H1 (cell line): ENCODE results near the gene SIGLEC11. TPM values are rescaled to one million over a fixed set of nuclear protein-coding genes. Genes with fewer than 3 reads are reported as not detected.

ENCODE experiments used
- CTCF ChIA-PET: fragments of 300-600 bp; sonication (Branson Sonifier 250); formaldehyde crosslinking; loops from one replicate; lab custom pipeline; 2021; ENCODE audit not compliant: partially characterized antibody; lab: Charles Lee
- POLR2A ChIA-PET: fragments of 300-600 bp; sonication (Branson Sonifier 250); formaldehyde crosslinking; loops from one replicate; lab custom pipeline; 2021; ENCODE audit warnings: inconsistent platforms; ENCODE audit not compliant: partially characterized antibody; lab: Charles Lee
- DNase-seq, 2 experiments: peaks; one replicate each; pipeline versions ENCODE4 v3.0.0 to v3.0.0-alpha.2; 2010 to 2022; ENCODE audit warnings: low spot score in 2 of 2, low read depth in 1 of 2, mixed read lengths in 1 of 2
- FAIRE-seq: peaks from 2 replicates; lab custom pipeline; 2011; peaks lifted over from hg19 to GRCh38; lab: Jason Lieb, UNC
- H2AFZ ChIP-seq: 2 replicates; pipeline ENCODE4 v1.8.1; 2012; ENCODE audit warnings: low read length, inconsistent platforms
- H2AK5ac ChIP-seq: 2 replicates; pipeline ENCODE4 v1.6.1; 2013; ENCODE audit warnings: low read depth, low read length
- H2BK120ac ChIP-seq: replicated peaks from 2 replicates; pipeline ENCODE3; 2013; ENCODE audit warnings: low read depth, low read length, inconsistent platforms
- H2BK12ac ChIP-seq: 2 replicates; pipeline ENCODE4 v1.6.1; 2013; ENCODE audit warnings: low read depth, low read length
- H2BK15ac ChIP-seq: 2 replicates; pipeline ENCODE4 v1.6.1; 2013; ENCODE audit warnings: low read length
- H2BK20ac ChIP-seq: 2 replicates; pipeline ENCODE4 v1.6.1; 2013; ENCODE audit warnings: low read length
- H2BK5ac ChIP-seq: 2 replicates; pipeline ENCODE4 v1.6.1; 2013; ENCODE audit warnings: low read depth, low read length
- H3K14ac ChIP-seq: 2 replicates; pipeline ENCODE4 v1.6.1; 2013; ENCODE audit warnings: inconsistent platforms; ENCODE audit not compliant: insufficient read length
- H3K18ac ChIP-seq: 2 replicates; pipeline ENCODE4 v1.6.1; 2013; ENCODE audit warnings: low read length; ENCODE audit errors: extremely low read depth
- H3K23ac ChIP-seq: 2 replicates; pipeline ENCODE4 v1.6.1; 2013; ENCODE audit warnings: inconsistent platforms; ENCODE audit not compliant: insufficient read length
- H3K23me2 ChIP-seq: 2 replicates; pipeline ENCODE4 v1.6.1; 2013; ENCODE audit warnings: low read depth, low read length
- H3K27ac ChIP-seq: 2 replicates; pipeline ENCODE4 v1.6.1; 2011; ENCODE audit warnings: low read depth, low read length, inconsistent platforms
- H3K27me3 ChIP-seq, 4 experiments: replicated peaks in 1 of 4; 1 replicate in 1 of 4; 2 replicates in 3 of 4; pipeline versions ENCODE4 v1.6.1 to v1.8.1; 2011 to 2013; ENCODE audit warnings: low read length in 3 of 4, mild to moderate bottlenecking in 3 of 4, inconsistent platforms in 2 of 4, mixed read lengths in 2 of 4, moderate library complexity in 1 of 4; ENCODE audit not compliant: control insufficient read depth in 3 of 4, insufficient read depth in 3 of 4; ENCODE audit errors: extremely low read depth in 1 of 4
- H3K36me3 ChIP-seq, 4 experiments: 2 replicates each; pipeline versions ENCODE4 v1.6.1 to v1.8.1; 2011 to 2013; ENCODE audit warnings: mild to moderate bottlenecking in 4 of 4, low read length in 3 of 4, moderate library complexity in 2 of 4, control low read depth in 1 of 4, inconsistent platforms in 1 of 4; ENCODE audit not compliant: insufficient read depth in 4 of 4, control insufficient read depth in 2 of 4
- H3K4ac ChIP-seq: replicated peaks from 2 replicates; pipeline ENCODE3; 2013; ENCODE audit warnings: low read length, low read depth, mixed read lengths, inconsistent platforms; ENCODE audit not compliant: insufficient read length
- H3K4me1 ChIP-seq, 4 experiments: replicated peaks in 1 of 4; 1 replicate in 1 of 4; 2 replicates in 3 of 4; pipeline versions ENCODE4 v1.6.1 to v1.8.1; 2011 to 2013; ENCODE audit warnings: low read length in 3 of 4, inconsistent platforms in 2 of 4, mixed read lengths in 1 of 4; ENCODE audit not compliant: insufficient read depth in 4 of 4, control insufficient read depth in 3 of 4
- H3K4me2 ChIP-seq, 2 experiments: 2 replicates each; pipeline versions ENCODE4 v1.6.1 to v1.8.1; 2011 to 2013; ENCODE audit warnings: low read depth in 2 of 2, low read length in 2 of 2, control low read depth in 1 of 2, inconsistent platforms in 1 of 2, mild to moderate bottlenecking in 1 of 2; ENCODE audit not compliant: insufficient read depth in 1 of 2
- H3K4me3 ChIP-seq, 4 experiments: fragments of 200-600, 300-600 bp in 1 of 4; sonication (generic), shearing (Covaris generic), sonication (Bioruptor Twin) in 1 of 4; 2 replicates each; pipeline versions ENCODE4 v1.5.1 to v1.8.1; 2011 to 2016; ENCODE audit warnings: low read length in 4 of 4, low read depth in 3 of 4, control low read depth in 2 of 4, inconsistent platforms in 2 of 4, mild to moderate bottlenecking in 2 of 4, mixed read lengths in 1 of 4, moderate library complexity in 1 of 4; ENCODE audit not compliant: insufficient read depth in 2 of 4; ENCODE audit errors: extremely low read depth in 1 of 4
- H3K56ac ChIP-seq: replicated peaks from 2 replicates; pipeline ENCODE3; 2013; ENCODE audit warnings: low read depth, mild to moderate bottlenecking, mixed read lengths, low read length, inconsistent platforms; ENCODE audit not compliant: insufficient read length
- H3K79me1 ChIP-seq: 2 replicates; pipeline ENCODE4 v1.6.1; 2013; ENCODE audit warnings: low read depth, low read length, control low read depth
- H3K79me2 ChIP-seq, 2 experiments: 2 replicates each; pipeline versions ENCODE4 v1.6.1 to v1.8.1; 2012 to 2013; ENCODE audit warnings: low read length in 2 of 2, mild to moderate bottlenecking in 2 of 2, inconsistent platforms in 1 of 2; ENCODE audit not compliant: insufficient read depth in 2 of 2, control insufficient read depth in 1 of 2
- H3K9ac ChIP-seq, 4 experiments: replicated peaks in 1 of 4; 1 replicate in 1 of 4; 2 replicates in 3 of 4; pipeline versions ENCODE4 v1.6.1 to v1.8.1; 2011 to 2013; ENCODE audit warnings: low read depth in 3 of 4, low read length in 3 of 4, control low read depth in 2 of 4, mild to moderate bottlenecking in 2 of 4, moderate library complexity in 2 of 4, inconsistent platforms in 1 of 4; ENCODE audit errors: extremely low read depth in 1 of 4
- H3K9me3 ChIP-seq, 2 experiments: 2 replicates each; pipeline versions ENCODE4 v1.6.1 to v1.8.1; 2012 to 2013; ENCODE audit warnings: mild to moderate bottlenecking in 2 of 2, moderate library complexity in 2 of 2, control low read depth in 1 of 2, inconsistent platforms in 1 of 2, low read depth in 1 of 2, low read length in 1 of 2, mixed read lengths in 1 of 2; ENCODE audit not compliant: insufficient read depth in 2 of 2
- H4K20me1 ChIP-seq, 2 experiments: replicated peaks in 1 of 2; 2 replicates each; pipeline versions ENCODE3 to v1.8.1; 2011 to 2013; ENCODE audit warnings: inconsistent platforms in 2 of 2, low read length in 2 of 2, mild to moderate bottlenecking in 1 of 2; ENCODE audit not compliant: insufficient read depth in 2 of 2, control insufficient read depth in 1 of 2
- H4K5ac ChIP-seq: 2 replicates; pipeline ENCODE4 v1.6.1; 2013; ENCODE audit warnings: low read length, low read depth, mixed read lengths, inconsistent platforms; ENCODE audit not compliant: insufficient read length
- H4K8ac ChIP-seq: 2 replicates; pipeline ENCODE4 v1.8.0; 2013; ENCODE audit warnings: mild to moderate bottlenecking, moderate library complexity, low read length, inconsistent platforms; ENCODE audit not compliant: insufficient read depth; ENCODE audit errors: extremely low read depth
- H4K91ac ChIP-seq: replicated peaks from 2 replicates; pipeline ENCODE3; 2013; ENCODE audit warnings: low read length, mixed read lengths, inconsistent platforms; ENCODE audit not compliant: insufficient read length
- GTF2F1 ChIP-seq: IDR thresholded peaks from 2 replicates; pipeline ENCODE4 v1.6.1; 2012; ENCODE audit warnings: low read depth, low read length, improper control_type of control experiment, borderline replicate concordance
- HDAC2 ChIP-seq, 2 experiments: fragments of 300-600 bp in 1 of 2; sonication (generic) in 1 of 2; IDR thresholded peaks; 2 replicates each; pipeline ENCODE4 v1.6.1; 2011 to 2012; ENCODE audit warnings: low read depth in 2 of 2, low read length in 2 of 2, mild to moderate bottlenecking in 2 of 2, moderate library complexity in 2 of 2, borderline replicate concordance in 1 of 2, inconsistent platforms in 1 of 2
- RFX5 ChIP-seq: IDR thresholded peaks from 2 replicates; pipeline ENCODE4 v1.6.1; 2011; ENCODE audit warnings: low read depth, low read length, improper control_type of control experiment, borderline replicate concordance
- RNF2 ChIP-seq: fragments of 200-900, 300-1000 bp; sonication (generic); IDR thresholded peaks from 2 replicates; pipeline ENCODE4 v1.7.1; 2016; ENCODE audit warnings: borderline replicate concordance, low read depth, mild to moderate bottlenecking, antibody characterized with exemption, low read length; ENCODE audit not compliant: poor library complexity, severe bottlenecking; ENCODE audit errors: missing control alignments
- SP2 ChIP-seq: IDR thresholded peaks from 2 replicates; pipeline ENCODE4 v1.6.1; 2012; ENCODE audit warnings: mild to moderate bottlenecking, low read length, inconsistent platforms
- TCF12 ChIP-seq: IDR thresholded peaks from 2 replicates; pipeline ENCODE4 v1.6.1; 2011; ENCODE audit warnings: low read depth, mild to moderate bottlenecking, low read length
- WGBS, 2 experiments: shearing (Covaris generic) in 1 of 2; methylation state at CpG; one replicate each; pipeline versions ENCODE4 v1.1.6 to v1.1.7; 2013 to 2015; ENCODE audit warnings: low lambda C conversion rate in 2 of 2, mixed read lengths in 2 of 2, inconsistent platforms in 1 of 2, low coverage in 1 of 2, missing lambda C conversion rate in 1 of 2; ENCODE audit not compliant: insufficient replicate concordance in 2 of 2, insufficient coverage in 1 of 2, insufficient read length in 1 of 2; ENCODE audit errors: extremely low coverage in 1 of 2, missing lambda C conversion rate in 1 of 2; 5-methylcytosine and 5-hydroxymethylcytosine counted together
- polyA plus RNA-seq, 7 experiments: library from polyadenylated mRNA; depleted of rRNA in 3 of 7; stranded (reverse) in 5 of 7; unstranded in 2 of 7; fragments of >200 nt in 5 of 7; fragments of 200-250 nt in 2 of 7; gene quantifications; 1 replicate in 5 of 7; 2 replicates in 1 of 7; 4 replicates in 1 of 7; pipeline versions ENCODE4 v1.2.1 to v1.2.3, GENCODE V29; 2011 to 2013; ENCODE audit warnings: missing spikeins in 2 of 7, mixed read lengths in 2 of 7
- total RNA-seq: library from RNA; stranded (reverse); fragmentation: NEBNext Ultra II Directional; extraction: Animal tissue kit (Norgen Biotek cat#: 25700); gene quantifications from 2 replicates; pipeline ENCODE4 v1.2.1, GENCODE V29; 2021
- TF ChIP-seq, protein P1 (sequence below), 3 experiments: IDR thresholded peaks; 1 replicate in 2 of 3; 2 replicates in 1 of 3; pipeline versions ENCODE4 v1.5.1 to v1.6.1; 2011; ENCODE audit warnings: low read length in 3 of 3, mild to moderate bottlenecking in 3 of 3, inconsistent platforms in 2 of 3, low read depth in 1 of 3, moderate library complexity in 1 of 3; ENCODE audit not compliant: insufficient read depth in 1 of 3; ENCODE audit errors: control extremely low read depth in 1 of 3

Gene SIGLEC11
- total and polyA plus RNA-seq, 2 of the 8 experiments (the other 6 are each of a cell fraction or from before 2014, with no cell fraction given), result 0.18 TPM; not detected in 1

DNA sequence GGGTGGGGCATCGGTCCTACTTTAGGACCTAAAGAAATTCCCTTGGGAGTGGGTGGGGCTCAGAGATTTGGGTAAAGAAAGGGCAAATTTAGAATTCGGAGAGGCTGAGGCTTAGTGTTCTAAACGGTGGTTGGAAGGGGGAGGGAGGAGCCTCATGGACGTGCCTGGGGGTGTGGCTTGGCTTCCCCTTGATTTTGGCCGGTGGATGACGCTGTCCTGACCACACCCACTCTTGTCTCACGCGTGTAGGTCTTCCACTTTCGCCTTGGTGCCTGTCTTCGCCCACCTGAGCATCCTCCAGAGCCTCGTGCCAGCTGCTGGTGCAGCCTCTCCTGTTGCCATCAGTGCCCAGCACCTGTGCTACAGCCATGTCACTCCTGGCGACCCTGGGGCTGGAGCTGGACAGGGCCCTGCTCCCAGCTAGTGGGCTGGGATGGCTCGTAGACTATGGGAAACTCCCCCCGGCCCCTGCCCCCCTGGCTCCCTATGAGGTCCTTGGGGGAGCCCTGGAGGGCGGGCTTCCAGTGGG, 30.4 kb downstream of the SIGLEC11 start:
- Histone ChIP-seq H3K18ac (no peak overlapping the region), H3K4me1 (peaks cover 0 to 5% (median under 1%) of the 10 kb centered on the region in 4 experiments; a peak in 3 of 7 replicates), H4K20me1 (peaks cover under 1 to 5% of the 10 kb centered on the region in 2 experiments), H2BK15ac (no peak overlapping the region; the same call in 1 of the 2 replicates), H3K23ac (no peak overlapping the region), H2AK5ac (no peak overlapping the region), H4K91ac (no peak overlapping the region), H3K4me2 (peak overlapping the region; percentile 60 to 67), H3K4ac (no peak overlapping the region), H3K27me3 (no peaks in the 10 kb centered on the region), H3K14ac (no peak overlapping the region), H2BK120ac (no peak overlapping the region), H3K4me3 (peak overlapping the region; percentile 23 to 90 (median 62); a peak in 7 of 8 replicates), H3K23me2 (peaks cover 9% of the 10 kb centered on the region), H2BK12ac (no peak overlapping the region), H4K8ac (no peak overlapping the region; the same call in 1 of the 2 replicates), H3K79me1 (peaks cover 8% of the 10 kb centered on the region), H3K56ac (no peak overlapping the region), H3K9me3 (no peaks in the 10 kb centered on the region), H2AFZ (0 out of 2 replicates have a peak overlapping the region, but pooled peaks have one; percentile 55), H3K27ac (no peak overlapping the region), H2BK5ac (peak overlapping the region; percentile 71), H4K5ac (no peak overlapping the region), H3K79me2 (peaks cover 14 to 34% of the 10 kb centered on the region in 2 experiments), H3K9ac (no peak overlapping the region), H2BK20ac (no peak overlapping the region), H3K36me3 (peaks cover 9 to 17% (median 12%) of the 10 kb centered on the region in 4 experiments; a peak in 7 of 8 replicates)
- ChIA-PET CTCF (interaction anchor here (0.6 to 2.5 kb wide), 3 partner anchors 14 to 57 kb away, joined by 3 to 11 read pairs (median 7); no protein-coding TSS in a partner anchor), POLR2A (interaction anchor here (0.6 to 15.1 kb wide), 28 partner anchors 8 to 164 kb away, joined by 3 to 373 read pairs (median 6); partner anchors contain the start of genes AKT1S1, FUZ, IL4I1 and PTOV1)
- FAIRE-seq (no peak), DNase-seq (peak in 1 of 2 experiments; percentile 67)
- 61% methylated on average over 15 of the region's 15 CpGs; no CpG with 5 or more reads in 1 of the 2 experiments for WGBS, 2 experiments
- TF ChIP-seq SP2 (no peak), RFX5 (no peak), TCF12 (no peak), GTF2F1 (no peak), HDAC2 (IDR thresholded peaks at IDR 0.05; ENCODE audit: borderline replicate concordance in 1 of 2, low read depth in 2 of 2, low read length in 2 of 2) (no peak), RNF2 (no peak)
- TF ChIP-seq, protein P1, sequence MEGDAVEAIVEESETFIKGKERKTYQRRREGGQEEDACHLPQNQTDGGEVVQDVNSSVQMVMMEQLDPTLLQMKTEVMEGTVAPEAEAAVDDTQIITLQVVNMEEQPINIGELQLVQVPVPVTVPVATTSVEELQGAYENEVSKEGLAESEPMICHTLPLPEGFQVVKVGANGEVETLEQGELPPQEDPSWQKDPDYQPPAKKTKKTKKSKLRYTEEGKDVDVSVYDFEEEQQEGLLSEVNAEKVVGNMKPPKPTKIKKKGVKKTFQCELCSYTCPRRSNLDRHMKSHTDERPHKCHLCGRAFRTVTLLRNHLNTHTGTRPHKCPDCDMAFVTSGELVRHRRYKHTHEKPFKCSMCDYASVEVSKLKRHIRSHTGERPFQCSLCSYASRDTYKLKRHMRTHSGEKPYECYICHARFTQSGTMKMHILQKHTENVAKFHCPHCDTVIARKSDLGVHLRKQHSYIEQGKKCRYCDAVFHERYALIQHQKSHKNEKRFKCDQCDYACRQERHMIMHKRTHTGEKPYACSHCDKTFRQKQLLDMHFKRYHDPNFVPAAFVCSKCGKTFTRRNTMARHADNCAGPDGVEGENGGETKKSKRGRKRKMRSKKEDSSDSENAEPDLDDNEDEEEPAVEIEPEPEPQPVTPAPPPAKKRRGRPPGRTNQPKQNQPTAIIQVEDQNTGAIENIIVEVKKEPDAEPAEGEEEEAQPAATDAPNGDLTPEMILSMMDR (IDR thresholded peaks at IDR 0.05; ENCODE audit: control extremely low read depth in 1 of 3, insufficient read depth in 1 of 3, low read depth in 1 of 3, low read length in 3 of 3), result no peak
